OCI-LY1 (cell line): ENCODE data around the gene DRGX.

Source experiments
- CTCF ChIP-seq: fragments of 200-600 bp; sonication (generic), shearing (Covaris generic); IDR thresholded peaks from 2 replicates; pipeline ENCODE4 v1.5.1; 2017; ENCODE audit warnings: mild to moderate bottlenecking, antibody characterized with exemption, low read length, moderate library complexity, mixed read lengths
- EZH2 ChIP-seq: fragments of 200-600 bp; sonication (generic), shearing (Covaris generic); IDR thresholded peaks from 2 replicates; pipeline ENCODE4 v1.8.0; 2017; ENCODE audit warnings: borderline replicate concordance, mixed run types, mild to moderate bottlenecking, antibody characterized with exemption, low read length, moderate library complexity, mixed read lengths

- no peak for TF ChIP-seq CTCF
- no peak for TF ChIP-seq EZH2
Observed at GRCh38 chr10:49329146-49329505, 66.8 kb downstream of the DRGX start.
